ENCODE data around the gene ZNF555.
A peak's percentile ranks its signal among the peaks of the same experiment; 100 is the strongest.
"Not testable (repeated sequence)": the region's sequence is repeated elsewhere in the genome, so short reads cannot be mapped to it uniquely, and the experiment has no call there.

The ZNF555 gene

GRCh38 chr19:2840794-2841791 is at the start of gene ZNF555:
ZNF555 (plus strand) TSS chr19:2841475; CDS start chr19:2841573, 98 bp downstream.
- DNase-seq = peak; percentile 92 to 95

GRCh38 chr19:2791876-2792275 is 49.4 kb upstream of the ZNF555 start:
- DNase-seq = no peak

GRCh38 chr19:2792666-2793065 is 48.6 kb upstream of the ZNF555 start:
- DNase-seq = not testable (repeated sequence)

GRCh38 chr19:2793126-2793525 is 48.1 kb upstream of the ZNF555 start:
- DNase-seq = no peak

GRCh38 chr19:2793577-2793976 is 47.7 kb upstream of the ZNF555 start:
- DNase-seq = no peak

- no peak for DNase-seq
These were observed 45.2 kb upstream of the ZNF555 start for GRCh38 chr19:2795827-2796658.

- DNase-seq = no peak
These were observed 44.5 kb upstream of the ZNF555 start for GRCh38 chr19:2796659-2797266.

- no peak for DNase-seq
These were observed 44.0 kb upstream of the ZNF555 start for GRCh38 chr19:2797280-2797679.

- DNase-seq = no peak
These were observed 43.1 kb upstream of the ZNF555 start for GRCh38 chr19:2798158-2798685.

- DNase-seq = no peak
These were observed 42.5 kb upstream of the ZNF555 start for GRCh38 chr19:2798733-2799132.

- DNase-seq = no peak
These were observed 41.8 kb upstream of the ZNF555 start for GRCh38 chr19:2799273-2800020.

GRCh38 chr19:2800506-2800905 is 40.8 kb upstream of the ZNF555 start:
- DNase-seq = no peak

GRCh38 chr19:2802826-2803225 is 38.4 kb upstream of the ZNF555 start:
- no peak for DNase-seq

GRCh38 chr19:2803486-2804155 is 37.7 kb upstream of the ZNF555 start:
- no peak for DNase-seq

- no peak for DNase-seq
These were observed 36.9 kb upstream of the ZNF555 start for GRCh38 chr19:2804156-2805004.

- DNase-seq = no peak
These were observed 35.9 kb upstream of the ZNF555 start for GRCh38 chr19:2805261-2805900.

GRCh38 chr19:2805991-2806649 is 35.2 kb upstream of the ZNF555 start:
- no peak for DNase-seq

GRCh38 chr19:2806736-2807378 is 34.4 kb upstream of the ZNF555 start:
- no peak for DNase-seq
